Panc1 (cell line): ENCODE results near the gene RALGPS2. TPM values are rescaled to one million over a fixed set of nuclear protein-coding genes. Genes with fewer than 3 reads are reported as not detected.

Experiments
- ATAC-seq: fragments of 200-7000 bp; cut with Tn5 transposase; 2 replicates; pipeline ENCODE4 v1.9.1; 2020; ENCODE audit warnings: mild to moderate bottlenecking, moderate library complexity
- BruUV-seq: library from RNA; stranded (reverse); fragments of 400-500 nt; replicated peaks from 2 replicates; lab custom pipeline; 2021; lab: Mats Ljungman, UMichigan
- CTCF ChIA-PET: fragments of 300-600 bp; sonication (Branson Sonifier 250); formaldehyde crosslinking; loops from one replicate; lab custom pipeline; 2022; ENCODE audit warnings: antibody characterized with exemption; lab: Charles Lee
- POLR2A ChIA-PET: fragments of 300-600 bp; sonication (Branson Sonifier 250); formaldehyde crosslinking; loops from one replicate; lab custom pipeline; 2022; ENCODE audit warnings: antibody characterized with exemption; lab: Charles Lee
- DNase-seq: peaks from one replicate; pipeline ENCODE4 v3.0.0-alpha.2; 2010; ENCODE audit warnings: low read depth, low spot score
- H3K27ac ChIP-seq: 2 replicates; pipeline ENCODE4 v1.5.1; 2011; ENCODE audit warnings: mild to moderate bottlenecking, low read length, inconsistent platforms
- H3K27me3 ChIP-seq: fragments of 200-500 bp; sonication (Bioruptor generic); 2 replicates; pipeline ENCODE4 v1.6.0; 2014; ENCODE audit warnings: low read length, inconsistent platforms; ENCODE audit not compliant: control insufficient read depth, insufficient read depth
- H3K36me3 ChIP-seq: fragments of 200-500 bp; sonication (Bioruptor generic); 2 replicates; pipeline ENCODE4 v1.5.1; 2014; ENCODE audit warnings: inconsistent platforms, mild to moderate bottlenecking, low read length, moderate library complexity; ENCODE audit not compliant: control insufficient read depth, insufficient read depth
- H3K4me1 ChIP-seq: 2 replicates; pipeline ENCODE4 v1.5.1; 2011; ENCODE audit warnings: inconsistent platforms, mild to moderate bottlenecking, low read length, moderate library complexity; ENCODE audit not compliant: control insufficient read depth, insufficient read depth
- H3K4me3 ChIP-seq, 2 experiments: 2 replicates each; pipeline ENCODE4 v1.5.1; 2011 to 2012; ENCODE audit warnings: low read depth in 2 of 2, low read length in 2 of 2, mild to moderate bottlenecking in 2 of 2, inconsistent platforms in 1 of 2, moderate library complexity in 1 of 2
- H3K9me3 ChIP-seq: fragments of 200-500 bp; sonication (Bioruptor generic); 2 replicates; pipeline ENCODE4 v1.5.1; 2014; ENCODE audit warnings: low read depth, mild to moderate bottlenecking, inconsistent platforms, low read length, moderate library complexity; ENCODE audit not compliant: control insufficient read depth, insufficient read depth
- CTCF ChIP-seq: fragments of 450-650 bp; IDR thresholded peaks from 2 replicates; pipeline ENCODE4 v1.5.1; 2017; ENCODE audit warnings: mild to moderate bottlenecking
- POLR2AphosphoS5 ChIP-seq: IDR thresholded peaks from 2 replicates; pipeline ENCODE4 v1.6.1; 2012; ENCODE audit warnings: mild to moderate bottlenecking, low read depth, low read length, moderate library complexity
- SIN3A ChIP-seq: IDR thresholded peaks from 2 replicates; pipeline ENCODE4 v1.6.1; 2012; ENCODE audit warnings: low read depth, mild to moderate bottlenecking, low read length, moderate library complexity, borderline replicate concordance; ENCODE audit not compliant: insufficient read depth
- TCF7L2 ChIP-seq: IDR thresholded peaks from 2 replicates; pipeline ENCODE4 v1.6.1; 2011; ENCODE audit warnings: mild to moderate bottlenecking, low read depth, low read length, inconsistent platforms
- in situ Hi-C: cut with HindIII; loops from 2 replicates; pipeline ENCODE4 v1.10.0; 2016; ENCODE audit warnings: low sequenced_read_pairs, low pct_unique_long_range_greater_than_20kb
- intact Hi-C: fragments of 100-400 bp; cut with micrococcal nuclease; formaldehyde crosslinking; loops from one replicate; pipeline ENCODE4 v1.10.0; 2022; ENCODE audit not compliant: unreplicated experiment
- total RNA-seq: library from RNA; stranded (reverse); gene quantifications from one replicate; pipeline ENCODE4 v1.2.1, GENCODE V29; 2021; ENCODE audit not compliant: unreplicated experiment
- TF ChIP-seq, protein P1 (sequence below), 2 experiments: IDR thresholded peaks; 2 replicates each; pipeline ENCODE4 v1.6.1; 2011 to 2012; ENCODE audit warnings: low read depth in 2 of 2, control low read depth in 1 of 2, low read length in 1 of 2, mild to moderate bottlenecking in 1 of 2, moderate library complexity in 1 of 2; ENCODE audit not compliant: insufficient read depth in 1 of 2

Gene RALGPS2
- total RNA-seq, 1 experiment from 2014 or later, result 5.4 TPM

DNA sequence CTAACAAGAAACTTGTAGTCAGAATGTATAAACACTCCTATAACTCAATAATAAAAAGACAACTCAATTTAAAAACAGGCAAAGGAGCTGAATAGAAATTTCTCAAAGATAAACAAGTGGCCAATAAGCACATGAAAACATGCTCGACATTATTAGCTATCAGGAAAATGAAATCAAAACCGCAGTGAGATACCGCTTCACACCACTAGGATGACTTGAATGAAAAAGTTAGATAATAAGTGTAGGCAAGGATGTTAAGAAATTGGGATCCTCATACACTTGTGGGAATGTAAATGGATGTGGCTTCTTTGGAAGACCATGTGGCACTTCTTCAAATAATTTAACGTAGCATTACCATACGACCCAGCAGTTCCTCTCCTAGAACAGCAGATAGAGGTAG is 8.9 kb downstream of the RALGPS2 start:
- TF ChIP-seq, protein P1, sequence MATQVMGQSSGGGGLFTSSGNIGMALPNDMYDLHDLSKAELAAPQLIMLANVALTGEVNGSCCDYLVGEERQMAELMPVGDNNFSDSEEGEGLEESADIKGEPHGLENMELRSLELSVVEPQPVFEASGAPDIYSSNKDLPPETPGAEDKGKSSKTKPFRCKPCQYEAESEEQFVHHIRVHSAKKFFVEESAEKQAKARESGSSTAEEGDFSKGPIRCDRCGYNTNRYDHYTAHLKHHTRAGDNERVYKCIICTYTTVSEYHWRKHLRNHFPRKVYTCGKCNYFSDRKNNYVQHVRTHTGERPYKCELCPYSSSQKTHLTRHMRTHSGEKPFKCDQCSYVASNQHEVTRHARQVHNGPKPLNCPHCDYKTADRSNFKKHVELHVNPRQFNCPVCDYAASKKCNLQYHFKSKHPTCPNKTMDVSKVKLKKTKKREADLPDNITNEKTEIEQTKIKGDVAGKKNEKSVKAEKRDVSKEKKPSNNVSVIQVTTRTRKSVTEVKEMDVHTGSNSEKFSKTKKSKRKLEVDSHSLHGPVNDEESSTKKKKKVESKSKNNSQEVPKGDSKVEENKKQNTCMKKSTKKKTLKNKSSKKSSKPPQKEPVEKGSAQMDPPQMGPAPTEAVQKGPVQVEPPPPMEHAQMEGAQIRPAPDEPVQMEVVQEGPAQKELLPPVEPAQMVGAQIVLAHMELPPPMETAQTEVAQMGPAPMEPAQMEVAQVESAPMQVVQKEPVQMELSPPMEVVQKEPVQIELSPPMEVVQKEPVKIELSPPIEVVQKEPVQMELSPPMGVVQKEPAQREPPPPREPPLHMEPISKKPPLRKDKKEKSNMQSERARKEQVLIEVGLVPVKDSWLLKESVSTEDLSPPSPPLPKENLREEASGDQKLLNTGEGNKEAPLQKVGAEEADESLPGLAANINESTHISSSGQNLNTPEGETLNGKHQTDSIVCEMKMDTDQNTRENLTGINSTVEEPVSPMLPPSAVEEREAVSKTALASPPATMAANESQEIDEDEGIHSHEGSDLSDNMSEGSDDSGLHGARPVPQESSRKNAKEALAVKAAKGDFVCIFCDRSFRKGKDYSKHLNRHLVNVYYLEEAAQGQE (IDR thresholded peaks at IDR 0.05; ENCODE audit: insufficient read depth in 1 of 2, low read depth in 2 of 2, low read length in 1 of 2), result no peak
- peak; percentile 15; the same call in 1 of the 2 replicates for TF ChIP-seq CTCF
- TF ChIP-seq TCF7L2, result no peak
- TF ChIP-seq SIN3A, result no peak
- no peak for TF ChIP-seq POLR2AphosphoS5
- Histone ChIP-seq H3K27me3 (peaks cover 3% of the 10 kb centered on the region; the same call in 1 of the 2 replicates), H3K4me3 (no peak overlapping the region), H3K27ac (no peak overlapping the region), H3K4me1 (no peaks in the 10 kb centered on the region), H3K9me3 (no peaks in the 10 kb centered on the region), H3K36me3 (no peaks in the 10 kb centered on the region)
- BruUV-seq, result no TSS peak
- intact Hi-C loops, result no loop called here
- ATAC-seq (no peak), DNase-seq (no peak)
- CTCF ChIA-PET, result no interaction called here
- POLR2A ChIA-PET, result no interaction called here
- in situ Hi-C loops, result no loop called here

DNA sequence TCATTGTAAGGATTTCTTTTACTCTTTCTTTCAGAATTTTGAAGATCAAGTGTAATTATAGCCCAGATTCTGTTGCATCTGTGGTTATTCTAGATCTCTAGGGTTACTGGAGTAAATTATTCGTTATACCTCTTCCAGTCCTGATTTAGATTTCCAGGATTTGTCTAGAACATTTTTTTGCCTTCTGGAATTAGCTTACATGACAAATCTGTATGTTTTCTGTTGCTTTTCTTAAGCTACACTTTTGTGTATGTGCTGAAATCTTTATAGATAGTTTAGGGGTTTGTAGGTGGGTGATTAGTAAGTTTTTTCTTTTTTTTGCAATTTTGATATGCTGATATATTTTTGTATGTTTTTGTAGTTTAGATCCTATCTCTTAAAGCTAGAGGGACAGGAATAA is 13.7 kb downstream of the RALGPS2 start:
- Histone ChIP-seq H3K4me1 (no peaks in the 10 kb centered on the region), H3K9me3 (no peaks in the 10 kb centered on the region), H3K36me3 (no peaks in the 10 kb centered on the region), H3K27ac (no peak overlapping the region), H3K4me3 (no peak overlapping the region), H3K27me3 (no peaks in the 10 kb centered on the region)
- no peak for ATAC-seq
- in situ Hi-C loops (no loop called here), intact Hi-C loops (no loop called here)
- TF ChIP-seq, protein P1 (IDR thresholded peaks at IDR 0.05; ENCODE audit: insufficient read depth in 1 of 2, low read depth in 2 of 2, low read length in 1 of 2), result no peak
- no peak for TF ChIP-seq TCF7L2
- no peak for TF ChIP-seq CTCF
- no peak for TF ChIP-seq POLR2AphosphoS5
- TF ChIP-seq SIN3A, result no peak
- ChIA-PET CTCF (no interaction called here), POLR2A (no interaction called here)
- DNase-seq, result no peak
- no TSS peak for BruUV-seq
